Activated naive CD4-positive, alpha-beta T cell treated with anti-CD3 and anti-CD28 coated beads for 36 hours (primary cell): ENCODE results near the gene SLC1A7. TPM values are rescaled to one million over a fixed set of nuclear protein-coding genes. Genes with fewer than 3 reads are reported as not detected.

Experiments used
- CTCF ChIA-PET: fragments of 350-600 bp; sonication (Branson Sonifier 250); formaldehyde crosslinking; loops from one replicate; lab custom pipeline; 2021; ENCODE audit warnings: antibody characterized with exemption; lab: Charles Lee
- DNase-seq: peaks from one replicate; pipeline ENCODE4 v3.0.0-alpha.2; 2020
- H3K27ac Mint-ChIP-seq: one replicate; pipeline ENCODE4 v1.8.0; 2021; ENCODE audit warnings: mild to moderate bottlenecking, mixed read lengths
- H3K27me3 Mint-ChIP-seq: one replicate; pipeline ENCODE4 v1.8.0; 2021; ENCODE audit warnings: low read depth, mixed read lengths
- H3K36me3 Mint-ChIP-seq: one replicate; pipeline ENCODE4 v1.8.0; 2021; ENCODE audit warnings: low read depth, mixed read lengths
- H3K4me1 Mint-ChIP-seq: one replicate; pipeline ENCODE4 v1.8.0; 2021; ENCODE audit warnings: low read depth, mixed read lengths
- H3K4me3 Mint-ChIP-seq: one replicate; pipeline ENCODE4 v1.8.0; 2021; ENCODE audit warnings: mild to moderate bottlenecking, moderate library complexity, mixed read lengths
- H3K9me3 Mint-ChIP-seq: one replicate; pipeline ENCODE4 v1.8.0; 2021; ENCODE audit warnings: mixed read lengths
- intact Hi-C: fragments of 100-400 bp; cut with micrococcal nuclease; formaldehyde crosslinking; loops from one replicate; pipeline ENCODE4 v1.15.1; 2023
- total RNA-seq, 2 experiments: library from RNA; stranded (reverse); gene quantifications; one replicate each; pipeline ENCODE4 v1.2.3, GENCODE V29; 2021

Gene SLC1A7
- total RNA-seq, 2 experiments from 2014 or later: not detected

GRCh38 chr1:53066488-53066887 lies 76.0 kb downstream of the SLC1A7 start:
- CTCF ChIA-PET: no interaction called here
- Mint-ChIP-seq H3K9me3 (no peaks in the 10 kb centered on the region), H3K4me3 (no peak overlapping the region), H3K36me3 (no peaks in the 10 kb centered on the region), H3K27ac (no peak overlapping the region), H3K27me3 (peaks cover 25% of the 10 kb centered on the region), H3K4me1 (peaks cover 2% of the 10 kb centered on the region)
- intact Hi-C loops: no loop called here
- no peak for DNase-seq

- intact Hi-C loops: no loop called here
- Mint-ChIP-seq H3K4me1 (peaks cover 2% of the 10 kb centered on the region), H3K27me3 (peaks cover 33% of the 10 kb centered on the region), H3K4me3 (no peak overlapping the region), H3K27ac (no peak overlapping the region), H3K9me3 (no peaks in the 10 kb centered on the region), H3K36me3 (no peaks in the 10 kb centered on the region)
- CTCF ChIA-PET: no interaction called here
- DNase-seq: no peak
Measured at GRCh38 chr1:53065391-53065790, 77.0 kb downstream of the SLC1A7 start.

- no peak for DNase-seq
- Mint-ChIP-seq H3K4me1 (peaks cover 2% of the 10 kb centered on the region), H3K27ac (no peak overlapping the region), H3K9me3 (no peaks in the 10 kb centered on the region), H3K27me3 (peaks cover 36% of the 10 kb centered on the region), H3K4me3 (no peak overlapping the region), H3K36me3 (no peaks in the 10 kb centered on the region)
- intact Hi-C loops: no loop called here
- CTCF ChIA-PET: interaction anchor here (1.0 kb wide), 1 partner anchor 10 kb away, joined by 3 read pairs; no protein-coding TSS in a partner anchor
Measured at GRCh38 chr1:53063744-53064515, 78.5 kb downstream of the SLC1A7 start.

GRCh38 chr1:53062708-53063591 lies 79.5 kb downstream of the SLC1A7 start:
- H3K4me3 Mint-ChIP-seq: peak overlapping the region; percentile 39
- H3K27ac Mint-ChIP-seq: no peak overlapping the region
- intact Hi-C loops: no loop called here
- no peak for DNase-seq
- CTCF ChIA-PET: interaction anchor here (1.0 kb wide), 1 partner anchor 9 kb away, joined by 3 read pairs; no protein-coding TSS in a partner anchor
- H3K27me3 Mint-ChIP-seq: peaks cover 36% of the 10 kb centered on the region
- no peaks in the 10 kb centered on the region for H3K9me3 Mint-ChIP-seq
- no peaks in the 10 kb centered on the region for H3K36me3 Mint-ChIP-seq
- H3K4me1 Mint-ChIP-seq: peaks cover 2% of the 10 kb centered on the region

GRCh38 chr1:53061859-53062707 lies 80.4 kb downstream of the SLC1A7 start, which contains the start of gene PODN:
Gene PODN (plus strand): TSS chr1:53062213. CDS start chr1:53069856, 7,643 bp downstream.
- peak within 1 kb of the TSS; percentile 39 for H3K4me3 Mint-ChIP-seq
- intact Hi-C loops: no loop called here
- H3K27ac Mint-ChIP-seq: no peak within 1 kb of the TSS
- no peaks in the 10 kb centered on the region for H3K9me3 Mint-ChIP-seq
- no peaks in the 10 kb centered on the region for H3K36me3 Mint-ChIP-seq
- CTCF ChIA-PET: no interaction called here
- H3K27me3 Mint-ChIP-seq: peaks cover 36% of the 10 kb centered on the region
- peaks cover 2% of the 10 kb centered on the region for H3K4me1 Mint-ChIP-seq
- DNase-seq: peak; percentile 18

- intact Hi-C loops: no loop called here
- Mint-ChIP-seq H3K4me3 (peak overlapping the region; percentile 25), H3K9me3 (no peaks in the 10 kb centered on the region), H3K4me1 (peaks cover 2% of the 10 kb centered on the region), H3K27me3 (peaks cover 36% of the 10 kb centered on the region), H3K27ac (no peak overlapping the region), H3K36me3 (no peaks in the 10 kb centered on the region)
- DNase-seq: no peak
- CTCF ChIA-PET: no interaction called here
Measured at GRCh38 chr1:53061123-53061858, 81.1 kb downstream of the SLC1A7 start.

GRCh38 chr1:53060579-53060978 lies 81.9 kb downstream of the SLC1A7 start:
- Mint-ChIP-seq H3K9me3 (no peaks in the 10 kb centered on the region), H3K4me1 (peaks cover 2% of the 10 kb centered on the region), H3K27ac (no peak overlapping the region), H3K27me3 (peaks cover 34% of the 10 kb centered on the region), H3K4me3 (no peak overlapping the region), H3K36me3 (no peaks in the 10 kb centered on the region)
- intact Hi-C loops: no loop called here
- no peak for DNase-seq
- CTCF ChIA-PET: no interaction called here

- H3K9me3 Mint-ChIP-seq: no peaks in the 10 kb centered on the region
- no peak for DNase-seq
Measured at GRCh38 chr1:53057127-53057526, 85.3 kb downstream of the SLC1A7 start.

GRCh38 chr1:53051676-53052075 lies 90.8 kb downstream of the SLC1A7 start:
- H3K9me3 Mint-ChIP-seq: no peaks in the 10 kb centered on the region
- CTCF ChIA-PET: no interaction called here
- no peaks in the 10 kb centered on the region for H3K27me3 Mint-ChIP-seq
- peaks cover 11% of the 10 kb centered on the region for H3K4me1 Mint-ChIP-seq
- H3K36me3 Mint-ChIP-seq: peaks cover 18% of the 10 kb centered on the region
- no peak for DNase-seq
- intact Hi-C loops: no loop called here
- no peak overlapping the region for H3K27ac Mint-ChIP-seq
- H3K4me3 Mint-ChIP-seq: no peak overlapping the region

More at GRCh38 chr1:53057127-53057526, 85.3 kb downstream of the SLC1A7 start:
- Mint-ChIP-seq H3K4me1 (no peaks in the 10 kb centered on the region), H3K27me3 (peaks cover 13% of the 10 kb centered on the region), H3K27ac (no peak overlapping the region), H3K36me3 (peaks cover 12% of the 10 kb centered on the region), H3K4me3 (no peak overlapping the region)
- intact Hi-C loops: no loop called here
- CTCF ChIA-PET: interaction anchor here (0.7 kb wide), 1 partner anchor 174 kb away, joined by 4 read pairs; no protein-coding TSS in a partner anchor

GRCh38 chr1:53050310-53050709 lies 92.1 kb downstream of the SLC1A7 start:
- CTCF ChIA-PET: interaction anchor here (0.8 kb wide), 1 partner anchor 352 kb away, joined by 3 read pairs; the partner anchor contains the start of gene COA7
- Mint-ChIP-seq H3K27ac (no peak overlapping the region), H3K4me3 (no peak overlapping the region), H3K27me3 (no peaks in the 10 kb centered on the region), H3K4me1 (peaks cover 11% of the 10 kb centered on the region), H3K9me3 (no peaks in the 10 kb centered on the region), H3K36me3 (peaks cover 20% of the 10 kb centered on the region)
- intact Hi-C loops: no loop called here
- DNase-seq: no peak

GRCh38 chr1:53049574-53049967 lies 92.9 kb downstream of the SLC1A7 start:
- Mint-ChIP-seq H3K27ac (no peak overlapping the region), H3K27me3 (no peaks in the 10 kb centered on the region), H3K9me3 (no peaks in the 10 kb centered on the region), H3K36me3 (peaks cover 22% of the 10 kb centered on the region), H3K4me3 (no peak overlapping the region), H3K4me1 (peaks cover 11% of the 10 kb centered on the region)
- intact Hi-C loops: no loop called here
- DNase-seq: no peak
- CTCF ChIA-PET: no interaction called here
